ENCODE data around the gene USH2A. TPM values are rescaled to one million over a fixed set of nuclear protein-coding genes. Genes with fewer than 3 reads are reported as not detected.

The USH2A gene
- total RNA-seq, 2 donors from 2014 or later: 0.62 to 3.1 TPM

DNA sequence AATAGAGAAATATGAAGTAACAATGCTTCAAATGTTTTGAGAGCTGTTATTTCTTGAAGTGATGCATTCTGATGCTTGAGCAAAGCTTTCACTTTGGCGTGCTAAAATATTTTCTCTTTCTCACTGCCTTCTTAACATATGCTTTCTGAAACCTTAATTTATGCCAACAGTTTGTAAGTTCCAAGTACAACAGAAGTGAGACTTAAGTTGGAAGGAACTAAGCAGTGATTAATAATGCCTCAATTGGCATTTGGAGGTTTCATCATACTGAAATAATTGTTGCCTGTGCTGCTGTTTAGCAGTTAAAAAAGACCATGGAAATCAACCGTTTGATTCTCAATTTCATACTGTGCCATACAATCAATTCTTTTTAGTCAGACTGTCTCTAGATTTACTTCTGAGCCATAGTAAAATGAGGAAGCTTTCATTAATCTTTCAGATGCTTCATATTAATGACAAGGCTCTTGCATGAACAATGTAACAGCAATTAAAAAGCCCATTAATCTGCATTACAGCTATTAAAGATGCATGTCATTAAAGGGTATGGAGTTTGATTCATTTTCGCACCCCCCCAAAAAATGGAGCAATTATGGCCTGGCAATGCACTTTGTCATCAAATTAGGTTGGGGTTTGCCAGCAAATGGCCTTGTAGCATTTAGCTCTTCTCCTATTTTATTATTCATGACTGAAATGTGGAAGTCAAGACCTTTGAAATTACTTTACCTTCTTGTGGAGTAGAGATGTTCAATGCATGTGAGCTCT, 375.3 kb downstream of the USH2A start:
- Histone ChIP-seq H3K36me3 (ENCODE audit: control insufficient read depth, insufficient read depth, low read length) (no peaks in the 10 kb centered on the region), H3K9me3 (ENCODE audit: control insufficient read depth, low read length) (peaks cover 4% of the 10 kb centered on the region)
- 92 to 100% methylated on average over 2 to 3 of the region's 3 CpGs for WGBS, 2 experiments (ENCODE audit: insufficient coverage in 1 of 2, insufficient read length in 1 of 2)

DNA sequence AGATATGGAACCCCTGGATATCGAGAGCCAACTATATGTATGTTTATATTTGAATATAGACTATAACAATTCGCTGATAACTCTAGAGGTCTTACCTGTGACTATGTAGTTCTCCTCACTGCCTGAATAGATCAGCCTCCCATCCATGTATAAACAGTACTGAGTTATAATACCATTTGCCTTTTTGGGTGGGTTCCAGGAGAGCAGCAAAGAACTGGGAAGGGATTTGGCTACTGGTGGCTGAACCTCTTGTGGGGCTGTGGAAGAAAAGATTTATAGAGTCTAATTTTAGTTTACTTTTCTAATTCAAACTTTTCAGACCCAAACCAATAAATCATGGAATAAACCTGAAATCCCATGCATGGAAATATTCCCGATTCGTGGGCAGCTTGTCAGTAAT, 376.9 kb downstream of the USH2A start:
- H3K9me3 Mint-ChIP-seq: no peaks in the 10 kb centered on the region
- WGBS, 2 experiments (ENCODE audit: insufficient coverage in 1 of 2, insufficient read length in 1 of 2): 98% methylated on average over 3 of the region's 4 CpGs; no CpG with 5 or more reads in 1 of the 2 experiments
- no peaks in the 10 kb centered on the region for H3K4me1 ChIP-seq (ENCODE audit: control insufficient read depth, insufficient read depth, low read length)
- H3K27me3 Mint-ChIP-seq (ENCODE audit: insufficient read depth): no peaks in the 10 kb centered on the region
- H3K4me1 Mint-ChIP-seq: peaks cover 4% of the 10 kb centered on the region
- TF ChIP-seq, protein P1, sequence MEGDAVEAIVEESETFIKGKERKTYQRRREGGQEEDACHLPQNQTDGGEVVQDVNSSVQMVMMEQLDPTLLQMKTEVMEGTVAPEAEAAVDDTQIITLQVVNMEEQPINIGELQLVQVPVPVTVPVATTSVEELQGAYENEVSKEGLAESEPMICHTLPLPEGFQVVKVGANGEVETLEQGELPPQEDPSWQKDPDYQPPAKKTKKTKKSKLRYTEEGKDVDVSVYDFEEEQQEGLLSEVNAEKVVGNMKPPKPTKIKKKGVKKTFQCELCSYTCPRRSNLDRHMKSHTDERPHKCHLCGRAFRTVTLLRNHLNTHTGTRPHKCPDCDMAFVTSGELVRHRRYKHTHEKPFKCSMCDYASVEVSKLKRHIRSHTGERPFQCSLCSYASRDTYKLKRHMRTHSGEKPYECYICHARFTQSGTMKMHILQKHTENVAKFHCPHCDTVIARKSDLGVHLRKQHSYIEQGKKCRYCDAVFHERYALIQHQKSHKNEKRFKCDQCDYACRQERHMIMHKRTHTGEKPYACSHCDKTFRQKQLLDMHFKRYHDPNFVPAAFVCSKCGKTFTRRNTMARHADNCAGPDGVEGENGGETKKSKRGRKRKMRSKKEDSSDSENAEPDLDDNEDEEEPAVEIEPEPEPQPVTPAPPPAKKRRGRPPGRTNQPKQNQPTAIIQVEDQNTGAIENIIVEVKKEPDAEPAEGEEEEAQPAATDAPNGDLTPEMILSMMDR (conservative IDR thresholded peaks at IDR 0.05): no peak
- H3K27ac Mint-ChIP-seq: no peak overlapping the region
- H3K27me3 ChIP-seq (ENCODE audit: control insufficient read depth, insufficient read depth, low read length, poor library complexity, severe bottlenecking): no peaks in the 10 kb centered on the region
- peaks cover 4% of the 10 kb centered on the region for H3K9me3 ChIP-seq (ENCODE audit: control insufficient read depth, low read length)
- no peak overlapping the region for H3K4me3 Mint-ChIP-seq
- DNase-seq: no peak
- H3K36me3 ChIP-seq (ENCODE audit: control insufficient read depth, insufficient read depth, low read length): no peaks in the 10 kb centered on the region
- H3K36me3 Mint-ChIP-seq (ENCODE audit: low read depth): no peaks in the 10 kb centered on the region
- no peak overlapping the region for H3K9ac ChIP-seq (ENCODE audit: extremely low read depth, low read length, poor library complexity, severe bottlenecking)
- no peak overlapping the region for H3K27ac ChIP-seq (ENCODE audit: low read depth, low read length)
- no peak overlapping the region for H3K4me3 ChIP-seq (ENCODE audit: low read length)

More for the DNA sequence above, 375.3 kb downstream of the USH2A start:
- no peaks in the 10 kb centered on the region for H3K36me3 Mint-ChIP-seq (ENCODE audit: low read depth)
- H3K9me3 Mint-ChIP-seq: no peaks in the 10 kb centered on the region
- no peak overlapping the region for H3K27ac ChIP-seq (ENCODE audit: low read depth, low read length)
- H3K4me1 Mint-ChIP-seq: peaks cover 4% of the 10 kb centered on the region
- DNase-seq: no peak
- TF ChIP-seq, protein P1 (conservative IDR thresholded peaks at IDR 0.05): no peak
- H3K27ac Mint-ChIP-seq: no peak overlapping the region
- no peaks in the 10 kb centered on the region for H3K27me3 Mint-ChIP-seq (ENCODE audit: insufficient read depth)
- no peak overlapping the region for H3K9ac ChIP-seq (ENCODE audit: extremely low read depth, low read length, poor library complexity, severe bottlenecking)
- no peaks in the 10 kb centered on the region for H3K27me3 ChIP-seq (ENCODE audit: control insufficient read depth, insufficient read depth, low read length, poor library complexity, severe bottlenecking)
- H3K4me3 ChIP-seq (ENCODE audit: low read length): no peak overlapping the region
- H3K4me1 ChIP-seq (ENCODE audit: control insufficient read depth, insufficient read depth, low read length): no peaks in the 10 kb centered on the region
- H3K4me3 Mint-ChIP-seq: no peak overlapping the region

DNA sequence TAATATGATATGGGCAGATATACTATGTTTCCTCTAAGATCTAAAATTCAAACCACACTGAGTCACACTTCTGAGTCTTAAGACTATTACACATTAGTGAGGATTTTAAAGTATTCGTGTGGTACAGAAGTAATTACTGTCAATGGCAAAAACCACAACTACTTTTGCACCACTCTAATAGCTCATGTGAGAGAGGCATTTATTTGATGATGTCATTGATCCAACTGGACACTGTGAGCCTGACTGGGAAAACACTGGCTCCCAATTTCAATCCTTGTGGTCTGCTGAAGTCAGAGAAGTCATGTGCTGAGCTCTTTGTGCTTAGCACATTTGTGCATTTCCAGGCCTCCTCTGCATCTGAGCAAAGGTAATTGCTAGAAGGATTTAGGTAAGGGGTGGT, 377.8 kb downstream of the USH2A start:
- H3K36me3 Mint-ChIP-seq (ENCODE audit: low read depth): no peaks in the 10 kb centered on the region
- no peaks in the 10 kb centered on the region for H3K9me3 Mint-ChIP-seq
- DNase-seq: no peak
- H3K4me3 Mint-ChIP-seq: no peak overlapping the region
- no peak overlapping the region for H3K27ac Mint-ChIP-seq
- Histone ChIP-seq H3K27ac (ENCODE audit: low read depth, low read length) (no peak overlapping the region), H3K36me3 (ENCODE audit: control insufficient read depth, insufficient read depth, low read length) (no peaks in the 10 kb centered on the region), H3K9me3 (ENCODE audit: control insufficient read depth, low read length) (peaks cover 4% of the 10 kb centered on the region), H3K9ac (ENCODE audit: extremely low read depth, low read length, poor library complexity, severe bottlenecking) (no peak overlapping the region), H3K27me3 (ENCODE audit: control insufficient read depth, insufficient read depth, low read length, poor library complexity, severe bottlenecking) (no peaks in the 10 kb centered on the region), H3K4me1 (ENCODE audit: control insufficient read depth, insufficient read depth, low read length) (no peaks in the 10 kb centered on the region), H3K4me3 (ENCODE audit: low read length) (no peak overlapping the region)
- TF ChIP-seq, protein P1 (conservative IDR thresholded peaks at IDR 0.05): no peak
- no peaks in the 10 kb centered on the region for H3K4me1 Mint-ChIP-seq
- WGBS, 2 experiments (ENCODE audit: insufficient coverage in 1 of 2, insufficient read length in 1 of 2): 63 to 100% methylated on average over 1 of the region's 1 CpG
- no peaks in the 10 kb centered on the region for H3K27me3 Mint-ChIP-seq (ENCODE audit: insufficient read depth)

Measured in endodermal cell (in vitro differentiated cells).